HepG2 (cell line): ENCODE results near the gene CYB561. TPM values are rescaled to one million over a fixed set of nuclear protein-coding genes. Genes with fewer than 3 reads are reported as not detected.

Experiments used
- CSRNP2 ChIP-seq: sonication (generic); formaldehyde crosslinking; conservative IDR thresholded peaks from 2 replicates; pipeline ENCODE4 v1.8.0; 2022; ENCODE audit warnings: low read depth, missing genetic modification reagents
- FOSL1 ChIP-seq: sonication (generic); formaldehyde crosslinking; IDR thresholded peaks from 2 replicates; pipeline ENCODE4 v1.9.0; 2021; ENCODE audit warnings: missing genetic modification reagents, borderline replicate concordance
- HNF4A ChIP-seq: sonication (generic); formaldehyde crosslinking; IDR thresholded peaks from 2 replicates; pipeline ENCODE4 v1.4.0; 2020; ENCODE audit warnings: missing genetic modification reagents
- KDM1A ChIP-seq: IDR thresholded peaks from 2 replicates; pipeline ENCODE4 v1.6.1; 2016; ENCODE audit warnings: missing compliant biosample characterization
- MAFF ChIP-seq: IDR thresholded peaks from 2 replicates; pipeline ENCODE4 v1.6.1; 2011; ENCODE audit warnings: low read depth, low read length, improper control_type of control experiment
- NCOR1 ChIP-seq: fragments of 200-600 bp; sonication (generic); IDR thresholded peaks from 2 replicates; pipeline ENCODE4 v1.7.0; 2017; ENCODE audit warnings: antibody characterized with exemption, low read length, borderline replicate concordance
- SP140L ChIP-seq: sonication (generic); formaldehyde crosslinking; IDR thresholded peaks from 2 replicates; pipeline ENCODE4 v1.4.0; 2020; ENCODE audit warnings: missing genetic modification reagents, borderline replicate concordance
- TGIF2 ChIP-seq: IDR thresholded peaks from 2 replicates; pipeline ENCODE4 v1.6.1; 2016; ENCODE audit warnings: control low read depth, missing compliant biosample characterization
- UBTF ChIP-seq: sonication (generic); formaldehyde crosslinking; IDR thresholded peaks from 2 replicates; pipeline ENCODE4 v1.4.0; 2020; ENCODE audit warnings: mild to moderate bottlenecking, missing genetic modification reagents
- ZBTB2 ChIP-seq: sonication (generic); formaldehyde crosslinking; IDR thresholded peaks from 2 replicates; pipeline ENCODE4 v1.8.0; 2022; ENCODE audit warnings: low read depth, missing genetic modification reagents
- ZIK1 ChIP-seq: sonication (generic); formaldehyde crosslinking; IDR thresholded peaks from 2 replicates; pipeline ENCODE4 v1.5.0; 2020; ENCODE audit warnings: mild to moderate bottlenecking, low read depth, missing genetic modification reagents, borderline replicate concordance
- ZKSCAN1 ChIP-seq: fragments of 150-350 bp; IDR thresholded peaks from 2 replicates; pipeline ENCODE4 v1.6.1; 2014; ENCODE audit warnings: low read length
- ZNF451 ChIP-seq: sonication (generic); formaldehyde crosslinking; IDR thresholded peaks from 2 replicates; pipeline ENCODE4 v1.5.0; 2020; ENCODE audit warnings: mild to moderate bottlenecking, missing genetic modification reagents
- ZNF646 ChIP-seq: sonication (generic); formaldehyde crosslinking; IDR thresholded peaks from 2 replicates; pipeline ENCODE4 v1.9.0; 2021; ENCODE audit warnings: mild to moderate bottlenecking, missing genetic modification reagents
- ZNF670 ChIP-seq: sonication (generic); formaldehyde crosslinking; IDR thresholded peaks from 2 replicates; pipeline ENCODE4 v1.8.0; 2022; ENCODE audit warnings: mild to moderate bottlenecking, missing genetic modification reagents, borderline replicate concordance
- polyA plus RNA-seq, 8 experiments: library from polyadenylated mRNA; depleted of rRNA in 3 of 8; stranded (reverse) in 7 of 8; unstranded in 1 of 8; fragments of >200 nt; fragmentation: Illumina TruSeq in 4 of 8; extraction: Trizol in 4 of 8; gene quantifications; 2 replicates each; pipeline versions ENCODE4 v1.2.1 to v1.2.3, GENCODE V29; 2011 to 2016; ENCODE audit warnings: low read depth in 4 of 8, missing spikeins in 1 of 8, mixed read lengths in 1 of 8; ENCODE audit not compliant: insufficient read depth in 1 of 8
- total RNA-seq, 5 experiments: library from RNA; depleted of rRNA; stranded (reverse); fragments of >200 nt; fragmentation: Illumina TruSeq; extraction: Trizol; gene quantifications; 2 replicates each; pipeline ENCODE4 v1.2.3, GENCODE V29; 2016; ENCODE audit warnings: low read depth in 1 of 5

Gene CYB561
- total and polyA plus RNA-seq, 2 of the 13 experiments (the other 11 are each of a cell fraction or from before 2014, with no cell fraction given) = 1.5 to 6.7 TPM

- TF ChIP-seq UBTF (CRISPR knock-in tag) = peak; percentile 75; the same call in 1 of the 2 replicates
- TF ChIP-seq KDM1A (CRISPR knock-in tag) = no peak
- TF ChIP-seq CSRNP2 (CRISPR knock-in tag) = no peak; the same call in 1 of the 2 replicates
- TF ChIP-seq HNF4A (CRISPR knock-in tag) = no peak
- no peak for TF ChIP-seq ZBTB2 (CRISPR knock-in tag)
- no peak for TF ChIP-seq ZNF646 (CRISPR knock-in tag)
- TF ChIP-seq ZIK1 = no peak
- TF ChIP-seq TGIF2 (CRISPR knock-in tag) = 0 out of 2 replicates have a peak, but pooled peaks have one; percentile 7
- TF ChIP-seq SP140L (CRISPR knock-in tag) = no peak
- no peak for TF ChIP-seq NCOR1
- no peak for TF ChIP-seq FOSL1 (CRISPR knock-in tag)
- TF ChIP-seq MAFF = no peak
- no peak for TF ChIP-seq ZKSCAN1
- TF ChIP-seq ZNF670 (CRISPR knock-in tag) = no peak
- TF ChIP-seq ZNF451 (CRISPR knock-in tag) = no peak
Observed at GRCh38 chr17:63445954-63446752, at the start of gene CYB561 (continued).
